WTC11 (cell line): Measurements from ENCODE around the gene EHMT1.

ENCODE experiments used
- CDX4 ChIP-seq: fragments of 250-450 bp; sonication (Bioruptor Pico); IDR thresholded peaks from 2 replicates; pipeline ENCODE4 v1.9.0; 2021; ENCODE audit warnings: moderate library complexity, mild to moderate bottlenecking, inconsistent platforms, borderline replicate concordance
- ELF4 ChIP-seq: sonication (generic); formaldehyde crosslinking; IDR thresholded peaks from 2 replicates; pipeline ENCODE4 v1.8.1; 2022; ENCODE audit warnings: low read depth, mild to moderate bottlenecking, moderate library complexity, missing genetic modification reagents
- TEAD4 ChIP-seq: sonication (generic); formaldehyde crosslinking; IDR thresholded peaks from 2 replicates; pipeline ENCODE4 v1.8.0; 2022; ENCODE audit warnings: mild to moderate bottlenecking, missing genetic modification reagents
- TF ChIP-seq, protein P1 (sequence below): sonication (generic); formaldehyde crosslinking; conservative IDR thresholded peaks from 2 replicates; pipeline ENCODE4 v1.8.1; 2022; ENCODE audit warnings: mild to moderate bottlenecking, missing genetic modification reagents
- TF ChIP-seq, protein P2 (sequence below): fragments of 200-600 bp; IDR thresholded peaks from 2 replicates; pipeline ENCODE4 v1.8.0; 2022; ENCODE audit warnings: antibody characterized with exemption
- TF ChIP-seq, protein P3 (sequence below): sonication (generic); formaldehyde crosslinking; IDR thresholded peaks from 2 replicates; pipeline ENCODE4 v1.8.0; 2022; ENCODE audit warnings: mild to moderate bottlenecking, missing genetic modification reagents

DNA sequence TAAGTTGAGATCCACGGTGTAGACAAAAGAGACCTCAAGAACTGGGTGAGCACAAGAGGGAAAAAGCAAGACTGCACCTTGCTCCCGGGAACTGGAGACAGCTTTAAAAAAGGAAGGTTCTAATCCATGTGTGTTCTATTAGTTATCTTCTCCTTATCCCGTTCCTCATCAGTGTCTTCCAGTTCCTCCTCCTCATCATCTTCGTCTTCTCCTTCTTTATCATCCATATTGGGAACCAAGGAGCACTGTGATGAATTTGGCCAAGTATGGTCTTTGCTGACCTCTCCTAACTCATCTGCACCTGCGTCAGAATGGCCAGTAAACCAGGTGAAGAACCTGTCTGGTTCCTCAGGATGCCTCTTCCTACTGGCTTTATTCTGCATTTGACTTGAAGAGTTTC is 22.1 kb downstream of the EHMT1 start:
- TF ChIP-seq TEAD4 (CRISPR knock-in tag) (no peak), ELF4 (no peak), CDX4 (CRISPR knock-in tag) (no peak)
- TF ChIP-seq, protein P1, sequence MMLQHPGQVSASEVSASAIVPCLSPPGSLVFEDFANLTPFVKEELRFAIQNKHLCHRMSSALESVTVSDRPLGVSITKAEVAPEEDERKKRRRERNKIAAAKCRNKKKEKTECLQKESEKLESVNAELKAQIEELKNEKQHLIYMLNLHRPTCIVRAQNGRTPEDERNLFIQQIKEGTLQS (CRISPR knock-in tag) = no peak
- TF ChIP-seq, protein P2, sequence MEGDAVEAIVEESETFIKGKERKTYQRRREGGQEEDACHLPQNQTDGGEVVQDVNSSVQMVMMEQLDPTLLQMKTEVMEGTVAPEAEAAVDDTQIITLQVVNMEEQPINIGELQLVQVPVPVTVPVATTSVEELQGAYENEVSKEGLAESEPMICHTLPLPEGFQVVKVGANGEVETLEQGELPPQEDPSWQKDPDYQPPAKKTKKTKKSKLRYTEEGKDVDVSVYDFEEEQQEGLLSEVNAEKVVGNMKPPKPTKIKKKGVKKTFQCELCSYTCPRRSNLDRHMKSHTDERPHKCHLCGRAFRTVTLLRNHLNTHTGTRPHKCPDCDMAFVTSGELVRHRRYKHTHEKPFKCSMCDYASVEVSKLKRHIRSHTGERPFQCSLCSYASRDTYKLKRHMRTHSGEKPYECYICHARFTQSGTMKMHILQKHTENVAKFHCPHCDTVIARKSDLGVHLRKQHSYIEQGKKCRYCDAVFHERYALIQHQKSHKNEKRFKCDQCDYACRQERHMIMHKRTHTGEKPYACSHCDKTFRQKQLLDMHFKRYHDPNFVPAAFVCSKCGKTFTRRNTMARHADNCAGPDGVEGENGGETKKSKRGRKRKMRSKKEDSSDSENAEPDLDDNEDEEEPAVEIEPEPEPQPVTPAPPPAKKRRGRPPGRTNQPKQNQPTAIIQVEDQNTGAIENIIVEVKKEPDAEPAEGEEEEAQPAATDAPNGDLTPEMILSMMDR = no peak
- TF ChIP-seq, protein P3, sequence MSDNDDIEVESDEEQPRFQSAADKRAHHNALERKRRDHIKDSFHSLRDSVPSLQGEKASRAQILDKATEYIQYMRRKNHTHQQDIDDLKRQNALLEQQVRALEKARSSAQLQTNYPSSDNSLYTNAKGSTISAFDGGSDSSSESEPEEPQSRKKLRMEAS (CRISPR knock-in tag) = no peak
